Anterior cingulate cortex (tissue), 58 donors: ENCODE measurements around the gene TST.

ENCODE experiments used
- DNase-seq, 58 donors: peaks; one replicate each; lab custom pipeline; 2025; lab: John Stamatoyannopoulos, UW

The TST gene

GRCh38 chr22:36963302-36963701 lies 55.9 kb downstream of the TST start:
- no peak for DNase-seq

- no peak for DNase-seq
Observed at GRCh38 chr22:36961626-36962025, 57.6 kb downstream of the TST start.
